Measurements from ENCODE around the gene ATP1A4. TPM values are rescaled to one million over a fixed set of nuclear protein-coding genes. Genes with fewer than 3 reads are reported as not detected.

Gene ATP1A4
- total and polyA plus RNA-seq, 7 experiments from 2014 or later = 0.71 TPM; not detected in 6

DNA sequence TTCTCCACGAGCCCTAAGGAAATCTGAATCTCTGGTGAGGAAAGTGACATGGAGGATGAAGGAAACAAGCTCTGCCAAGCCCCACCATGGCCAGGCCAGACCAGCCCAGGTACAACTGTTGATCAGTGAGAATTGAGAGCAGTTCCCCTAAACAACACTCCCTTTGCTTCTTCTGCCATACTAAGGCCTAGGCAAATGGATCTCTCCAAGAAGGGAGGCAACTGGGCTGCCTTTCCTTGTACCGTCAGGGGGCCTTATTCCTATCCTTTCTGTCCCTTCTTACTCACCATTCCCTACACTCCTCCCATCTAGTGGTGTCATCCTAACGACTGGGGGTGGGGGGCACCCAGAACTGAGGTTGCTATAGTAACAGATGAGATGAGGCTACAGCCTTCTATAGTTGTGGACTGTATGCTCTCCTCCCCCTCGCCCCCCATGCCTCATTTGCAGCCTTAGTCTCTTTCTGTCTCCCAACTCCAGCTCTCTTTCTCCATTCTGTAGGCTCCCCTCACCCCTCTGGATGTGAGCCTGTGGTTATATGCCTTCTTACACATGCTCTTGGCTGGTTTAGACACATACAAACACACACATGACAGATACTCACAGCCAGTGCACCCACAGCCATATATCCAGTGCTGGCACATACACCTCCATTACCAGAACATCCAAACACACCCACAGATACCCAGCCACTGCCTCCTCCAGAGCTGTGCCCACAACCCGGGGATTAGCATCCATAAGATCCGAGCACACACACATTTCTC lies 57.3 kb downstream of the ATP1A4 start:
- H3K4me1 ChIP-seq (ENCODE audit: control insufficient read depth in 2 of 2, insufficient read depth in 2 of 2, low read length in 2 of 2) = peaks cover 12 to 16% of the 10 kb centered on the region in 2 donors
- CTCF ChIA-PET = interaction anchor here (1.2 kb wide), 1 partner anchor 13 kb away, joined by 4 read pairs; no protein-coding TSS in a partner anchor
- no peak overlapping the region for H3K4me3 Mint-ChIP-seq
- H3K36me3 ChIP-seq (ENCODE audit: control insufficient read depth in 2 of 3, insufficient read depth in 3 of 3, low read length in 3 of 3) = peaks cover 0 to 38% (median 0%) of the 10 kb centered on the region in 3 experiments
- H3K4me3 ChIP-seq (ENCODE audit: low read length) = no peak overlapping the region
- ATAC-seq (no peak), DNase-seq (no peak)
- POLR2A ChIA-PET = interaction anchor here (1.5 kb wide), 1 partner anchor 9 kb away, joined by 3 read pairs; no protein-coding TSS in a partner anchor
- H3K36me3 Mint-ChIP-seq = peaks cover 0 to 16% (median 5%) of the 10 kb centered on the region in 5 donors
- no peaks in the 10 kb centered on the region for H3K9me3 Mint-ChIP-seq
- no peaks in the 10 kb centered on the region for H3K27me3 ChIP-seq (ENCODE audit: control insufficient read depth in 2 of 2, insufficient read depth in 2 of 2, low read length in 2 of 2)
- H3K27ac ChIP-seq (ENCODE audit: low read depth, low read length) = no peak overlapping the region
- peaks cover 31 to 56% (median 37%) of the 10 kb centered on the region in 7 donors for H3K4me1 Mint-ChIP-seq
- intact Hi-C loops (cut with micrococcal nuclease) = loop anchor here in 1 of 2 donors (5.0 kb wide), 1 partner anchor 79 kb away; the partner anchor contains the start of gene PEX19
- no peaks in the 10 kb centered on the region for H3K27me3 Mint-ChIP-seq
- no peaks in the 10 kb centered on the region for H3K9me3 ChIP-seq (ENCODE audit: control insufficient read depth in 2 of 3, low read length in 3 of 3)
- H3K27ac Mint-ChIP-seq = peak overlapping the region; percentile 19 to 87 (median 44)

DNA sequence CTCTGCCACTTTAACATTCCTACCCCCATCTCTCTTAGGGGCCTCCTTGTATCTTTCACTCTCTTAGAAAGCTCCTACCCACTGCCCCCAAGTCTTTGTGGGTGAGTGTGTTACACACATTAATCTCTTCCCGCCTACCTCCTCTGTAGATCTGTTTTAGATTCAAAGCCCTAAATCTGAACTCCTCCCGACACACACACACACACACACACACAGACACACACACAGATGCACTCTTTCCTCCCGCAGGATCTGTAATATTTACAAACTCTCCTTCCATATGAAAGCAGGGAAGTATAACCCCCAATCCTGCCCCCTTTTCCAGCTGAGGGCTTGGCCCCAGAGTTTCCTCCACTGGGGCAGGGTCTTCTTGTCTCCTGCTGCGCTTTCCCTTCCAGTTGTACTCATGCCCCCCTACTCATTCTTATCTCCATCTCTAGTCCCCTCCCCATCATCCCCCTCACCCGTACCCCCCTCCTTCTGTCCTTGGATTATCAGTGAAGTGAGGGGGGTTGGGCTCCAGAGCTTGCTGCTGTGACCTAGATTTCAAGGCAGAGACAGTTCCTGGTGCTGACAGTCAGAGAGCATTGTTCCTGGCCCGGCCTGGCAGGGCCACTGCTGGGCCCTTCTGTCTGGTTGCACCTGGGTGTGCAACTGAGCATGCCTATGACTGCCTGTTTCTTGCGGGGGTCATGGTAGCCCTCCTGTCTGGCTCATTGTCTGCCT lies 58.1 kb downstream of the ATP1A4 start:
- DNase-seq (no peak), ATAC-seq (no peak)
- Mint-ChIP-seq H3K27ac (peak overlapping the region; percentile 11 to 63 (median 29)), H3K27me3 (no peaks in the 10 kb centered on the region), H3K4me3 (no peak overlapping the region), H3K9me3 (no peaks in the 10 kb centered on the region), H3K36me3 (peaks cover 0 to 20% (median 5%) of the 10 kb centered on the region in 5 donors), H3K4me1 (peaks cover 28 to 49% (median 31%) of the 10 kb centered on the region in 7 donors)
- POLR2A ChIA-PET = interaction anchor here (0.5 to 1.5 kb wide), 3 partner anchors 10 to 25 kb away, joined by 3 to 4 read pairs (median 3); no protein-coding TSS in a partner anchor
- Histone ChIP-seq H3K4me1 (ENCODE audit: control insufficient read depth in 2 of 2, insufficient read depth in 2 of 2, low read length in 2 of 2) (peaks cover 12% of the 10 kb centered on the region in 2 donors), H3K27ac (ENCODE audit: low read depth, low read length) (no peak overlapping the region), H3K4me3 (ENCODE audit: low read length) (no peak overlapping the region), H3K27me3 (ENCODE audit: control insufficient read depth in 2 of 2, insufficient read depth in 2 of 2, low read length in 2 of 2) (no peaks in the 10 kb centered on the region), H3K36me3 (ENCODE audit: control insufficient read depth in 2 of 3, insufficient read depth in 3 of 3, low read length in 3 of 3) (peaks cover 0 to 46% (median 2%) of the 10 kb centered on the region in 3 experiments), H3K9me3 (ENCODE audit: control insufficient read depth in 2 of 3, low read length in 3 of 3) (no peaks in the 10 kb centered on the region)
- CTCF ChIA-PET = no interaction called here
- intact Hi-C loops (cut with micrococcal nuclease) = loop anchor here in 1 of 2 donors (5.0 kb wide), 1 partner anchor 78 kb away; the partner anchor contains the start of gene PEX19

DNA sequence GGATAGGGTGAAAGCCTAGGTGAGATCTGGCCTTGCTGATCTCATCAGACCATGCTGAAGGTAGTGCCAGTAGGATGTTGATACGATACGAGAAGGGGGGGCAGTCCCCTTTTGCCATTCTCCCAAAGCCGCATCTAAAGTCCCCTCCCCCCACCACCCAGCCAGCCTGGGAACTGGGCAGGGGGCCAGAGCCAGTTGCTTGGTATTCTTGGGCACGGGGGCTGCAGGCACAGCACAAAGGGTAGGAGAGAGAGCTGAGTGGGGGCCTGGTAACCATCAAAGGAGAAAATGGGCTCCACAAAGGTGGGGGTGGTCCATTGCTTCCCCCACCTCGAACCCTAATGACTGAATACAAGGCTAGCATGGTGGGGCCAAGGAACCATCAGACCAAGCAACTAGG lies 59.2 kb downstream of the ATP1A4 start:
- H3K4me3 Mint-ChIP-seq = no peak overlapping the region
- H3K4me3 ChIP-seq (ENCODE audit: low read length) = no peak overlapping the region
- H3K36me3 ChIP-seq (ENCODE audit: control insufficient read depth in 2 of 3, insufficient read depth in 3 of 3, low read length in 3 of 3) = peaks cover 4 to 56% (median 13%) of the 10 kb centered on the region in 3 experiments
- no peak for DNase-seq
- CTCF ChIA-PET = interaction anchor here (0.7 kb wide), 1 partner anchor 17 kb away, joined by 4 read pairs; no protein-coding TSS in a partner anchor
- peaks cover 0 to 21% (median 8%) of the 10 kb centered on the region in 5 donors for H3K36me3 Mint-ChIP-seq
- POLR2A ChIA-PET = interaction anchor here (1.2 kb wide), 1 partner anchor 10 kb away, joined by 4 read pairs; no protein-coding TSS in a partner anchor
- no peaks in the 10 kb centered on the region for H3K9me3 Mint-ChIP-seq
- peaks cover 23 to 44% (median 31%) of the 10 kb centered on the region in 7 donors for H3K4me1 Mint-ChIP-seq
- no peaks in the 10 kb centered on the region for H3K9me3 ChIP-seq (ENCODE audit: control insufficient read depth in 2 of 3, low read length in 3 of 3)
- intact Hi-C loops (cut with micrococcal nuclease) = no loop called here
- no peak overlapping the region for H3K27ac ChIP-seq (ENCODE audit: low read depth, low read length)
- peaks cover 7 to 8% of the 10 kb centered on the region in 2 donors for H3K4me1 ChIP-seq (ENCODE audit: control insufficient read depth in 2 of 2, insufficient read depth in 2 of 2, low read length in 2 of 2)
- H3K27me3 ChIP-seq (ENCODE audit: control insufficient read depth in 2 of 2, insufficient read depth in 2 of 2, low read length in 2 of 2) = no peaks in the 10 kb centered on the region
- no peak for ATAC-seq
- peak overlapping the region in 2 of 9 donors; percentile 16 to 19 for H3K27ac Mint-ChIP-seq
- no peaks in the 10 kb centered on the region for H3K27me3 Mint-ChIP-seq

DNA sequence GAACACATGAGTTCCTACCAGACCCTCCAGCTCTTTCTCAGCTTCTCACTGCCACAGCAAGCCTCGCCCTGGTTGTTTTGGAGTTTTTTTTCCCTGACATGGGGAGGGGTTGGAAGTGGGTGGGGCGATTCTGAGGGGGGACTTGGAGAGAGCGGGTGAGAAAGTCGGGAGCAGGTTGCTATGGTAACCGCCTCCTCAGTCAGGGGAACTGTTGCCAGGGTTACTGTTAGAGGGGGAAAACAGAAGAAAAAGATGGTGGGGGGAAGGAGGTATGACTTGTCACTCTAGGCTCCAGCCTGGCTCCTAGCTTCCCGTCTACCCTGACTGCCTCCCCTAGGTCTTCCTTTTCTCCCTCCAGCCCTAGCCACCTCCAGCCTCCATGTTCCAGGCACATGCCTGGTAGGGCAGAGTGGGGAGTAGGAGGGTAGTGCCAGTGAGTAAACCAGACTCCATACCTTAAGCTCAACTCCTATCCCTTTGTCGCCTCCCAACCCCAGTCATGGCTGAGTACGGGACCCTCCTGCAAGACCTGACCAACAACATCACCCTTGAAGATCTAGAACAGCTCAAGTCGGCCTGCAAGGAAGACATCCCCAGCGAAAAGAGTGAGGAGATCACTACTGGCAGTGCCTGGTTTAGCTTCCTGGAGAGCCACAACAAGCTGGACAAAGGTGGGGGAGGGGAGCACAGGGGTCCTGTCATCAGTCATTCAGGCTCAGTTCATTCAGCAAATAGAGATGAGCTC lies 59.8 kb downstream of the ATP1A4 start:
- no peaks in the 10 kb centered on the region for H3K9me3 Mint-ChIP-seq
- H3K4me3 Mint-ChIP-seq = no peak overlapping the region
- Histone ChIP-seq H3K9me3 (ENCODE audit: control insufficient read depth in 2 of 3, low read length in 3 of 3) (no peaks in the 10 kb centered on the region), H3K27me3 (ENCODE audit: control insufficient read depth in 2 of 2, insufficient read depth in 2 of 2, low read length in 2 of 2) (no peaks in the 10 kb centered on the region), H3K4me1 (ENCODE audit: control insufficient read depth in 2 of 2, insufficient read depth in 2 of 2, low read length in 2 of 2) (peaks cover 2 to 6% of the 10 kb centered on the region in 2 donors), H3K4me3 (ENCODE audit: low read length) (no peak overlapping the region), H3K27ac (ENCODE audit: low read depth, low read length) (no peak overlapping the region), H3K36me3 (ENCODE audit: control insufficient read depth in 2 of 3, insufficient read depth in 3 of 3, low read length in 3 of 3) (peaks cover 4 to 63% (median 13%) of the 10 kb centered on the region in 3 experiments)
- CTCF ChIA-PET = interaction anchor here (0.6 to 1.2 kb wide), 2 partner anchors 14 to 80 kb away, joined by 3 read pairs; no protein-coding TSS in a partner anchor
- POLR2A ChIA-PET = no interaction called here
- no peaks in the 10 kb centered on the region for H3K27me3 Mint-ChIP-seq
- ATAC-seq = no peak
- DNase-seq = no peak
- H3K36me3 Mint-ChIP-seq = peaks cover 4 to 21% (median 8%) of the 10 kb centered on the region in 5 donors
- H3K27ac Mint-ChIP-seq = peak overlapping the region in 1 of 9 donors; percentile 20
- H3K4me1 Mint-ChIP-seq = peaks cover 20 to 40% (median 29%) of the 10 kb centered on the region in 7 donors
- intact Hi-C loops (cut with micrococcal nuclease) = no loop called here

DNA sequence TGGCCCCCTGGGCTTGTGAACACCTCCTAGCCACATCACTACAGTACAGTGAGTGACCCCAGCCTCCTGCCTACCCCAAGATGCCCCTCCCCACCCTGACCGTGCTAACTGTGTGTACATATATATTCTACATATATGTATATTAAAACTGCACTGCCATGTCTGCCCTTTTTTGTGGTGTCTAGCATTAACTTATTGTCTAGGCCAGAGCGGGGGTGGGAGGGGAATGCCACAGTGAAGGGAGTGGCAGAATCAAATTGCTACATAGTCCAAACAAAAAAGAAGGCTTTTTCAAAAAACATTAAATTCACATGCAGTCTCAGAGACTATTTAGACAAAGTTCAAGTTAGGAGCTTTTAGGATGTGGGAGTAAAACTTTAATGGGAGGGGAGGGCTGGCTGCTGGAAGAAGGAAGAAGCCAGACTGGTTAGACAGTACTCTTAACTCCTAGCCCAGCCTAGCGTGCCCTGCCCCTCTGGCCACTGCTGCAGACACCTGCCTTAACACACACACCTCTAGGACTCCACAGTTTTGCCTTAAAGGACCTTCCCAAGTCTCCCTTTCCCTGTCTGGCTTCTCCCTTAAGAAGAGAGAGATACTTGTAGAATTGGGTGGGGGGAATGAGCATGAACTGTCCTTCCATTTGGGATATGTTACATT lies 63.2 kb downstream of the ATP1A4 start:
- H3K36me3 Mint-ChIP-seq = peaks cover 4 to 34% (median 8%) of the 10 kb centered on the region in 5 donors
- H3K4me3 ChIP-seq (ENCODE audit: low read length) = no peak overlapping the region
- peaks cover 0 to 4% of the 10 kb centered on the region in 2 donors for H3K4me1 ChIP-seq (ENCODE audit: control insufficient read depth in 2 of 2, insufficient read depth in 2 of 2, low read length in 2 of 2)
- H3K4me1 Mint-ChIP-seq = peaks cover 0 to 14% (median 7%) of the 10 kb centered on the region in 7 donors
- H3K9me3 ChIP-seq (ENCODE audit: control insufficient read depth in 2 of 3, low read length in 3 of 3) = no peaks in the 10 kb centered on the region
- no peaks in the 10 kb centered on the region for H3K9me3 Mint-ChIP-seq
- ATAC-seq (no peak), DNase-seq (no peak)
- POLR2A ChIA-PET = no interaction called here
- CTCF ChIA-PET = no interaction called here
- H3K4me3 Mint-ChIP-seq = no peak overlapping the region
- H3K27me3 Mint-ChIP-seq = no peaks in the 10 kb centered on the region
- peak overlapping the region in 6 of 9 donors; percentile 4 to 71 (median 23) for H3K27ac Mint-ChIP-seq
- intact Hi-C loops (cut with micrococcal nuclease) = no loop called here
- no peaks in the 10 kb centered on the region for H3K27me3 ChIP-seq (ENCODE audit: control insufficient read depth in 2 of 2, insufficient read depth in 2 of 2, low read length in 2 of 2)
- H3K36me3 ChIP-seq (ENCODE audit: control insufficient read depth in 2 of 3, insufficient read depth in 3 of 3, low read length in 3 of 3) = peaks cover 9 to 94% (median 26%) of the 10 kb centered on the region in 3 experiments
- peak overlapping the region; percentile 16 for H3K27ac ChIP-seq (ENCODE audit: low read depth, low read length)

All from naive thymus-derived CD4-positive, alpha-beta T cell (primary cell).